ENCODE measurements around the gene GRK2. TPM values are rescaled to one million over a fixed set of nuclear protein-coding genes. Genes with fewer than 3 reads are reported as not detected.
A peak's percentile ranks its signal among the peaks of the same experiment; 100 is the strongest.

The GRK2 gene
- total RNA-seq, 4 donors from 2014 or later: 44.0 to 76.9 (median 64.8) TPM

DNA sequence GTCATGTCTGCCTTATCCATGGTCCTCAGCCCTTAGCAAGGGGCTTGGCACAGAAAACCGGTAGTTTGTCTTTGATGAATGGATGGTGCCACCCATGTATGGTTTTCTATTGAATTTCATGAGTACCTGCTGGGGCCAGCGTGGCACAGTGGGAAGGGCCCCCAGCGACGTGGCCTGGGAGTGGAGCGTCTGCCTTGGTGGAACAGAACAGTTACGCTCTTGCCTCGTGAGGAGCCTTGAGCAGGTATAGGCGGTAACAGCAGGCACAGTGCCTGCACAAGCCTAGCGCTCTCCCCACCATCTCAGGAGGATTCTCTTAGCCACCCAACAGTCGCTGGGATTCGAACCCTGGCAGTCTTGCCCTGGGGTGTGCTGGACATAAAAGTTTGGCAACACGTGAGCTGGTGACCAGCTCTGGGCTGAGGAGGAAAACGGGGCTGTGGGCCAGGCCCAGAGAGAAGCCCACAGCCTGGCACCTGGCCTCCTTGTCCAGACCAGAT, 34.0 kb downstream of the GRK2 start:
- Histone ChIP-seq H3K4me3 (no peak overlapping the region), H3K9me3 (peaks cover 0 to 8% (median 0%) of the 10 kb centered on the region in 3 donors), H3K4me1 (peaks cover 0 to 34% (median 18%) of the 10 kb centered on the region in 3 donors), H3K27me3 (no peaks in the 10 kb centered on the region), H3K36me3 (peaks cover 0 to 66% of the 10 kb centered on the region in 2 donors), H3K27ac (no peak overlapping the region)
- no peak for ATAC-seq
- 90 to 95% methylated on average over 2 to 4 of the region's 13 CpGs for WGBS, 2 donors (ENCODE audit: low coverage in 1 of 2)
- TF ChIP-seq POLR2AphosphoS5 (IDR thresholded peaks at IDR 0.05) (no peak), POLR2A (IDR thresholded peaks at IDR 0.05) (no peak), EP300 (IDR thresholded peaks at IDR 0.05) (no peak)
- TF ChIP-seq, protein P1, sequence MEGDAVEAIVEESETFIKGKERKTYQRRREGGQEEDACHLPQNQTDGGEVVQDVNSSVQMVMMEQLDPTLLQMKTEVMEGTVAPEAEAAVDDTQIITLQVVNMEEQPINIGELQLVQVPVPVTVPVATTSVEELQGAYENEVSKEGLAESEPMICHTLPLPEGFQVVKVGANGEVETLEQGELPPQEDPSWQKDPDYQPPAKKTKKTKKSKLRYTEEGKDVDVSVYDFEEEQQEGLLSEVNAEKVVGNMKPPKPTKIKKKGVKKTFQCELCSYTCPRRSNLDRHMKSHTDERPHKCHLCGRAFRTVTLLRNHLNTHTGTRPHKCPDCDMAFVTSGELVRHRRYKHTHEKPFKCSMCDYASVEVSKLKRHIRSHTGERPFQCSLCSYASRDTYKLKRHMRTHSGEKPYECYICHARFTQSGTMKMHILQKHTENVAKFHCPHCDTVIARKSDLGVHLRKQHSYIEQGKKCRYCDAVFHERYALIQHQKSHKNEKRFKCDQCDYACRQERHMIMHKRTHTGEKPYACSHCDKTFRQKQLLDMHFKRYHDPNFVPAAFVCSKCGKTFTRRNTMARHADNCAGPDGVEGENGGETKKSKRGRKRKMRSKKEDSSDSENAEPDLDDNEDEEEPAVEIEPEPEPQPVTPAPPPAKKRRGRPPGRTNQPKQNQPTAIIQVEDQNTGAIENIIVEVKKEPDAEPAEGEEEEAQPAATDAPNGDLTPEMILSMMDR (IDR thresholded peaks at IDR 0.05): no peak

DNA sequence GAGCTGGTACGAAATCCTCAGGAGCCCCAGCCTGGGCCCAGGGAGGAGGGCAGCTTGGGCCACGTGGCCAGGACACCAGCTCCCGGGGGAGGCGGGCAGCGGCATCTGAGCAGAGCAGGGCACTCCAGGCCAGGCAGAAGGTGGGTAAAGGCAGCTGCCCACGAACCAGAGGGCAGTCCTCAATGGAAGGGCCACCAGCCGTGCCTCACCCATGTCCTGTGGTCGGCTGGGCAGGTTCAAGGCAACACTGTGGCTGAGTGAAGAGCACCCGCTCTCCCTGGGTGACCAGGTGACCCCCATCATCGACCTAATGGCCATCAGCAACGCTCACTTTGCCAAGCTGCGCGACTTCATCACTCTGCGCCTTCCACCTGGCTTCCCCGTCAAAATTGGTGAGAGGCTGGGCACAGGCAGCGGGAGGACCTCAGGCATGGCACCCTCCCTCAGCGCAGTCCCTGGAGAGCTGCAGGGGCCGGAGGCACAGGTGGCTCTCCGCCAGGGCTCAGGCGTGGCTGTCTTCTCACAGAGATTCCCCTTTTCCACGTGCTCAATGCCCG, 34.6 kb downstream of the GRK2 start:
- Histone ChIP-seq H3K27ac (no peak overlapping the region), H3K9me3 (peaks cover 0 to 3% (median 0%) of the 10 kb centered on the region in 3 donors), H3K4me3 (no peak overlapping the region), H3K36me3 (peaks cover 0 to 60% of the 10 kb centered on the region in 2 donors), H3K27me3 (no peaks in the 10 kb centered on the region), H3K4me1 (peaks cover 0 to 37% (median 18%) of the 10 kb centered on the region in 3 donors)
- ATAC-seq: no peak
- WGBS, 2 donors (ENCODE audit: low coverage in 1 of 2): 93% methylated on average over 3 of the region's 22 CpGs; no CpG with 5 or more reads in 1 of the 2 donors
- TF ChIP-seq EP300 (IDR thresholded peaks at IDR 0.05): no peak
- TF ChIP-seq, protein P1 (IDR thresholded peaks at IDR 0.05): no peak
- no peak for TF ChIP-seq POLR2AphosphoS5 (IDR thresholded peaks at IDR 0.05)
- TF ChIP-seq POLR2A (IDR thresholded peaks at IDR 0.05): no peak

DNA sequence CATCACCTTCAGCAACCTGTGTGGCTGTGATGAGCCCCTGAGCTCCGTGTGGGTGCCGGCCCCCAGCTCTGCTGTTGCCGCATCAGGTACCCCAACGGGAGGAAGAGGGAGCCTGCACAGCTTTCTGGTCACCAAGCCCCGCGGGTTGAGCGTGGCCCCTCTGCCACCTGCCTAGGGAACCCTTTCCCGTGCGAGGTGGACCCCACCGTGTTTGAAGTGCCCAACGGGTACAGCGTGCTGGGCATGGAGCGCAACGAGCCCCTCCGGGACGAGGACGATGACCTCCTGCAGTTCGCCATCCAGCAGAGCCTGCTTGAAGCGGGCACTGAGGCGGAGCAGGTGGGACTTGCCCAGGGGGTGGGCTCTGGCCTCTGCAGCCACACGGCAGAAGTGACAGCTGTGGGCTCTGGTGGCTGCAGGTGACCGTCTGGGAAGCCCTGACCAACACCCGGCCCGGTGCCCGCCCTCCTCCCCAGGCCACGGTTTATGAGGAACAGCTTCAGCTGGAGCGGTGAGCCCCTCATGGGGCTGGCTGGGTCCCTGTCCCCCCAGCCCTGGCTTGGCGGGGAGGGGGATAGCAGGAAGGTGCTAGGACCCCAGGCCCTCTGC, 35.1 kb downstream of the GRK2 start:
- no peaks in the 10 kb centered on the region for H3K27me3 ChIP-seq
- TF ChIP-seq POLR2A (IDR thresholded peaks at IDR 0.05) (no peak), POLR2AphosphoS5 (IDR thresholded peaks at IDR 0.05) (no peak), EP300 (IDR thresholded peaks at IDR 0.05) (no peak)
- TF ChIP-seq, protein P1 (IDR thresholded peaks at IDR 0.05): no peak
- no peak overlapping the region for H3K4me3 ChIP-seq
- peak overlapping the region in 2 of 4 donors; percentile 76 to 82 for H3K27ac ChIP-seq
- no peak for ATAC-seq
- no peaks in the 10 kb centered on the region for H3K9me3 ChIP-seq
- H3K36me3 ChIP-seq: peaks cover 0 to 58% of the 10 kb centered on the region in 2 donors
- H3K4me1 ChIP-seq: peaks cover 0 to 37% (median 18%) of the 10 kb centered on the region in 3 donors
- 60 to 80% methylated on average over 2 to 3 of the region's 28 CpGs for WGBS, 2 donors (ENCODE audit: low coverage in 1 of 2)

DNA sequence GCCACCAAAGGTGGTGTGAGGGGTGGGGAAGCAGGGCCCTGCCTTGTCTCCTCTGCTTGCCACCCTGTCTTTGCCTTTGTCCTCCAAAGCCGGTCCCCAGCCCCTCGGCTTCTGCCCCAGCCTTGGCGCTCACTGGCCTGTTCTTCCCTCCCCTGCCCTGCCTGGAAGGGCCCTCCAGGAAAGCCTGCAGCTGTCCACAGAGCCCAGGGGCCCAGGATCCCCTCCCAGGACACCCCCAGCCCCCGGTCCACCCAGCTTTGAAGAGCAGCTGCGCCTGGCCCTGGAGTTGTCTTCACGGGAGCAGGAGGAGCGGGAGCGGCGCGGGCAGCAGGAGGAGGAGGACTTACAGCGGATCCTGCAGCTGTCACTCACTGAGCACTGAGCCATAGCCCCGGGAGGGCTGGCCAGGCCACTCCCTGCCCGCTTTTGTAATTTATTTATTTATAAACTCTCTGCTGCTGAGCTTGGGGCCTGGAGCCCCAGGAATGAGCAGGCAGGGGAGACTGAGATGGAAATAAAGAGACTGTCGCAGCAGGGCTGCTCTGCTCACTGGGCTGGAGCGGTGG, 35.8 kb downstream of the GRK2 start:
- Histone ChIP-seq H3K27ac (peak overlapping the region in 3 of 4 donors; percentile 76 to 82 (median 79)), H3K4me1 (peaks cover 0 to 37% (median 18%) of the 10 kb centered on the region in 3 donors), H3K9me3 (no peaks in the 10 kb centered on the region), H3K36me3 (peaks cover 0 to 58% of the 10 kb centered on the region in 2 donors), H3K4me3 (peak overlapping the region in 1 of 2 donors; percentile 98), H3K27me3 (no peaks in the 10 kb centered on the region)
- no peak for TF ChIP-seq EP300 (IDR thresholded peaks at IDR 0.05)
- no peak for TF ChIP-seq POLR2AphosphoS5 (IDR thresholded peaks at IDR 0.05)
- no peak for TF ChIP-seq POLR2A (IDR thresholded peaks at IDR 0.05)
- TF ChIP-seq, protein P1 (IDR thresholded peaks at IDR 0.05): no peak
- no peak for ATAC-seq
- WGBS, 2 donors (ENCODE audit: low coverage in 1 of 2): 36 to 87% methylated on average over 3 of the region's 15 CpGs
